SKM-1 treated with dmso at 0.1 percent for 144 hours (cell line): ENCODE measurements around the gene PIM1.
"Not testable (repeated sequence)": the region's sequence is repeated elsewhere in the genome, so short reads cannot be mapped to it uniquely, and the experiment has no call there.

Source experiments
- DNase-seq: peaks from one replicate; lab custom pipeline; 2025; ENCODE audit not compliant: unreplicated experiment; lab: John Stamatoyannopoulos, UW

Gene PIM1

GRCh38 chr6:37185949-37186720 is 16.2 kb downstream of the PIM1 start:
- DNase-seq, result peak; percentile 61

GRCh38 chr6:37187321-37188022 is 17.5 kb downstream of the PIM1 start:
- DNase-seq, result no peak

- no peak for DNase-seq
These were observed 19.1 kb downstream of the PIM1 start for GRCh38 chr6:37188962-37189510.

- no peak for DNase-seq
These were observed 20.2 kb downstream of the PIM1 start for GRCh38 chr6:37190159-37190535.

- DNase-seq, result no peak
These were observed 22.7 kb downstream of the PIM1 start for GRCh38 chr6:37192666-37193065.

- DNase-seq, result not testable (repeated sequence)
These were observed 24.9 kb downstream of the PIM1 start for GRCh38 chr6:37194886-37195285.

- not testable (repeated sequence) for DNase-seq
These were observed 26.5 kb downstream of the PIM1 start for GRCh38 chr6:37196451-37196850.

- DNase-seq, result no peak
These were observed 30.1 kb downstream of the PIM1 start for GRCh38 chr6:37200085-37200484.

- no peak for DNase-seq
These were observed 31.8 kb downstream of the PIM1 start for GRCh38 chr6:37201726-37202125.

- DNase-seq, result no peak
These were observed 33.0 kb downstream of the PIM1 start for GRCh38 chr6:37202788-37203491.

GRCh38 chr6:37204014-37204751 is 34.2 kb downstream of the PIM1 start:
- DNase-seq, result no peak

GRCh38 chr6:37205175-37205996 is 35.4 kb downstream of the PIM1 start:
- DNase-seq, result no peak

- no peak for DNase-seq
These were observed 36.0 kb downstream of the PIM1 start for GRCh38 chr6:37205997-37206340.

- DNase-seq, result no peak
These were observed 36.7 kb downstream of the PIM1 start for GRCh38 chr6:37206622-37207021.

- DNase-seq, result peak; percentile 88
These were observed 38.0 kb downstream of the PIM1 start for GRCh38 chr6:37207903-37208456.

GRCh38 chr6:37208793-37209192 is 38.8 kb downstream of the PIM1 start:
- DNase-seq, result no peak

- no peak for DNase-seq
These were observed 39.7 kb downstream of the PIM1 start for GRCh38 chr6:37209461-37210205.

GRCh38 chr6:37210313-37210968 is 40.5 kb downstream of the PIM1 start:
- peak; percentile 54 for DNase-seq

GRCh38 chr6:37212268-37212667 is 42.3 kb downstream of the PIM1 start:
- DNase-seq, result no peak
